ENCODE results near the gene BLCAP.

Gene BLCAP

GRCh38 chr20:37529214-37529967 is 1.7 kb upstream of the BLCAP start:
- DNase-seq (ENCODE audit: low spot score), result no peak

- no peak for DNase-seq (ENCODE audit: low spot score)
Observed at GRCh38 chr20:37528446-37529213, 954 bp upstream of the BLCAP start.

- DNase-seq (ENCODE audit: low spot score), result peak; percentile 70
Observed at GRCh38 chr20:37526839-37527637, 638 bp downstream of the BLCAP start.

- peak; percentile 82 for DNase-seq (ENCODE audit: low spot score)
Observed at GRCh38 chr20:37526238-37526838, 1.3 kb downstream of the BLCAP start.

- no peak for DNase-seq (ENCODE audit: low spot score)
Observed at GRCh38 chr20:37525810-37526209, 1.9 kb downstream of the BLCAP start.

- peak; percentile 72 for DNase-seq (ENCODE audit: low spot score)
Observed at GRCh38 chr20:37524859-37525708, 2.6 kb downstream of the BLCAP start.

GRCh38 chr20:37523911-37524700 is 3.6 kb downstream of the BLCAP start:
- no peak for DNase-seq (ENCODE audit: low spot score)

- DNase-seq (ENCODE audit: low spot score), result no peak
Observed at GRCh38 chr20:37523012-37523391, 4.7 kb downstream of the BLCAP start.

- no peak for DNase-seq (ENCODE audit: low spot score)
Observed at GRCh38 chr20:37522260-37523011, 5.2 kb downstream of the BLCAP start.

- DNase-seq (ENCODE audit: low spot score), result no peak
Observed at GRCh38 chr20:37521061-37521771, 6.5 kb downstream of the BLCAP start, which contains the start of gene NNAT. TSS of gene NNAT (plus strand) at chr20:37521250. CDS start at chr20:37521332, 82 bp downstream.

- no peak for DNase-seq (ENCODE audit: low spot score)
Observed at GRCh38 chr20:37520419-37520955, 7.2 kb downstream of the BLCAP start.

GRCh38 chr20:37519508-37520418 is 7.9 kb downstream of the BLCAP start:
- no peak for DNase-seq (ENCODE audit: low spot score)

- no peak for DNase-seq (ENCODE audit: low spot score)
Observed at GRCh38 chr20:37518606-37519507, 8.8 kb downstream of the BLCAP start.

GRCh38 chr20:37518059-37518458 is 9.6 kb downstream of the BLCAP start:
- DNase-seq (ENCODE audit: low spot score), result no peak

GRCh38 chr20:37516811-37517750 is 10.6 kb downstream of the BLCAP start:
- no peak for DNase-seq (ENCODE audit: low spot score)
